Measurements from ENCODE around the gene RAMP1.

RAMP1 gene

GRCh38 chr2:237895544-237896506 lies 36.4 kb downstream of the RAMP1 start:
- no peak for DNase-seq (ENCODE audit: low read depth)

GRCh38 chr2:237896507-237896892 lies 37.1 kb downstream of the RAMP1 start:
- DNase-seq (ENCODE audit: low read depth) = no peak

DNA sequence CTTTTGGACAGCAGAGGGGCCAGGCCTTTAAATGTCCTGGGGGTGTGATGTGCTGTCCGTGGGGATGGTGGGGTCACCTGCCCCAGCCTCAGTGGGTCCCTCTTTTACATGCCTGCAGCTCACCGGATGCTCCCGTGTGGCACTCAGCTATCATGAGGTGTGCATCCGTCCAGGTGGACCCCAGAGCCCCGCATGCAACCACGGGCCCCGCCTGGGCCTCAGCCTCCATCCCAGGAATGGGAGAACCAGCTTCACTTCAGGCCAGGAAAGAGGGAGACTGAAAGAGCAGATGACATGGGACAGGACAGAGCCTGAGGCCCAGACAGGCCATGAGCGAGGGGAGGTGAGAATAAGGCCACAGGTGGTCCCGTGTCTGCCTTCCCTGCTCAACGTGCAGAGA lies 37.5 kb downstream of the RAMP1 start:
- DNase-seq (ENCODE audit: low read depth) = no peak

DNA sequence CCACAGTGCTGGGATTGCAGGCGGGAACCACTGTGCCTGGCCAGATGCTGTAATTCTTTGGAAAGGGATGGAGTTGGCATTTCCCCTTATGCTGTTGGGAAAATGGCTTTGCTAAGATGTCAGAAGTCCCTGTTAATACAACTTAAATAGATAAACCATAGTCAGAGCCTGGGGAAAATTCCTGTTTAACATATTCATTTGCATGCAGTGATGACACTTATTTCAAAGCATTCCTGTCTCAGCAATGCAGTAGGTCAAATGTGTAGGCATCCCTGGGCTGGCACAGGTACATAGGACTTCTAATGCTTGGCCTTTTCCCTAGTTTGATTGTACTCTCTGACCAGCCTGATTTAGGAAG lies 38.6 kb downstream of the RAMP1 start:
- no peak for DNase-seq (ENCODE audit: low read depth)

GRCh38 chr2:237900891-237901831 lies 41.7 kb downstream of the RAMP1 start:
- DNase-seq (ENCODE audit: low read depth) = no peak

- no peak for DNase-seq (ENCODE audit: low read depth)
Measured at GRCh38 chr2:237901932-237902850, 42.8 kb downstream of the RAMP1 start.

DNA sequence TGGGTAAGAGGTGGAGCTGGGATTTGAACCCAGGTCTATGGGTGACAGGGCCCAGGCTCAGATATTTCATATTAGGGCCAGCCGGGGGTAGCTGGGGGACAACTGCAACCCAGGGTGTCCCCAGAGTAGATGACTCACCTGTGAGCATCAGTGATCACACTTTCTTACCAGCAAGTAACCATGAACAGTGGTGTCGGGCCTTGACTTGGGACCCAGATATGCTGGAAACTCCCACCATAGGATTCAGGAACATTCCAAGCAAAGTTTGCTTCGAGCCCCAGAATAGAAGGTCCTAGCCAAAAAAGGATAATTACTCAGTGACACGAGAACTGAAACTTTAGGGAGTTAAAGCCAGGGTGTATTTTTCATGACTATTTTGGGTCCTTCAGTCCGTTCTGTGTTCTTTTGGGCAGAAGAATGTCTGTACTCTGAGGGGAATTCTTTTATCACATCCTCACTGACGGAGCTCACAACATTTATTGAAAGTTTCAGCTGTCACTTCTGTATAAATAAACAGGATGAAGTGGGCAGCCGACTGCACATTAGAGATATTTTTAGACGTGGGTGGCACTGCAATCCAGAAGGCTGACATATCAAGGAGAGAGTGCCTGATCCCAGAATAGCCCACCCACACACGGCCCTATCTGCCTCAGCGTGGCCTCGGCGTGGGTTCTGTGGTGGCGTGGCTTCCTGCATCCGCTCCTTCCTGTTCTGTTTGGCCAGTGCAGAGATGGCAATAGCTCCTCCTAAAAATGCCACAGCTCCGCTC lies 45.6 kb downstream of the RAMP1 start:
- DNase-seq (ENCODE audit: low read depth) = no peak

DNA sequence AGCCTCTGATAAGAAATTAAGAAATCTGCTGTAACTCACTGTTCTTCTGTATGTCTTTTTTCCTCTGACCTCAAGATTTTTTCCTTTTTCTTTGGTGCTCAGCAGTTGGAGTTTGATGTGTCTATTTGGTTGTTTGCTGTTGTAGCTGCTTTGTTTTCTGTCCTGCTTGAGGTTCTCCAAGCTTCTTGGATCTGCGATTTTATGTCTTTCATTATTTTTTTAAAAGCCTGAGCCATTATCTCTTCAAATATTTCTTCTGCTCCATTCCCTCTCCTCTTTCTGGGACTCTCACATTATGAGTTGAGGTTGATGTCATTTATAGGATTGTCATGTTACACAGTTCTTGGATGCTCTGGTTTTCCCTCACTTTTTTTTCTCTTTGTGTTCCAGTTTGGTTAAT lies 47.7 kb downstream of the RAMP1 start:
- DNase-seq (ENCODE audit: low read depth) = no peak

DNA sequence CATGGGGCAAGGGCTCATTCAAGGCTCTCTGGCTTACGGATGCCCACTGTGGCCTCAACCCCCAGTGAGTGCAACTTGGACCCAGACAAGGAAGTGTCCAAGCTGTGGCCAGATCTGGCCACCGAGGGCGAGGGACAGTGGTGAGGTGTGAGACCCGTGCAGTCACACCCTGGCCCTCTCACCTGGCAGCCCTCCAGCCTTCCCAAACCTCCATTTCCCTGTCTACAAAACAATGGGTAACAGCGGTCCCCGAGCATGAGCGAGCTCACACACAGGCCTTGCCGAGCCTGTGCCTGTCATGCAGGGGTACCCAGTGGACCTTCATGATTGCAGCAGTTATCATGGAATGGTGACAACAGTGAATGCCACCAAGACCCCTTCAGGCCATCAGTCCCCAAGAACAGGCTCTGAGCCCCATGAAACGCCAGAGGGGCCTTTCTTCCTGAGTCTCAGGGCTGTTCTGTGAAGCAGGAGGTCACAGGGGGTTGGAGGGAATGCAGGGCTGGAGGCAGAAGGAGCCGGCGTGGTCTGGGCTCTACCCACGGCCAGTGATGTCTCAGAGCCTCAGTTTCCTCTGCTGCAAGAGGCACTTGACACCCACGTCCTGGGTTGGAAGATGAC lies 49.8 kb downstream of the RAMP1 start:
- DNase-seq (ENCODE audit: low read depth) = no peak

GRCh38 chr2:237909801-237910475 lies 50.5 kb downstream of the RAMP1 start:
- no peak for DNase-seq (ENCODE audit: low read depth)

DNA sequence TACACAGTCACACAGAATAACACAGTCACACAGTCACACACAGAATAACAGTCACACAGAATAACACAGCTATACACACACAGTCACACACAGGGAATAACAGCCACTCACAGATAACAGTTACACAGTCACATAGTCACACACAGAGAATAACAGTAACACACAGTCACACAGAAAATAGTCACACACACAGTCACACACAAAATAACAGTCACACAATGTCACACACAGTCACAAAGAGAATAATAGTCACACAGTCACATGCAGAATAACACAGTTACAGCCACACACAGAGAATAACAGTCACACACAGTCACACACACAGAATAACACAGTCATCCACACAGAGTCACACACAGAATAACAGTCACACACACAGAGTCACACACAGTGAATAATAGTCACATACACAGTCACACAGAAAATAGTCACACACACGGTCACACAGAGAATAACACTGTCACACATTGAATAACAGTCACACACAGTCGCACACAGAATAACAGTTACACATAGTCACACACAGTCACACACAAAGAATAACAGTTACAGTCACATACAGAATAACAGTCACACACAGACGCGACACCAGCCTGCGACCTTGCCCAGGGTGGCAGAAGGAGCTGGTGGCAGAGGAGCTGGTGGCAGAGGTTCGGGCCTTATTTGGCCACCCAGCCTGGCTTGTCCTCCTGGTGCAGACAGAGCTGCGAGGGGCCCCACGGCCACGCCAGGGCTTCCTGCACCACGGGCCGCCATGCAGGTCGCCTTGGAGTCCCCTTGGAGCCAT lies 51.3 kb downstream of the RAMP1 start:
- no peak for DNase-seq (ENCODE audit: low read depth)

DNA sequence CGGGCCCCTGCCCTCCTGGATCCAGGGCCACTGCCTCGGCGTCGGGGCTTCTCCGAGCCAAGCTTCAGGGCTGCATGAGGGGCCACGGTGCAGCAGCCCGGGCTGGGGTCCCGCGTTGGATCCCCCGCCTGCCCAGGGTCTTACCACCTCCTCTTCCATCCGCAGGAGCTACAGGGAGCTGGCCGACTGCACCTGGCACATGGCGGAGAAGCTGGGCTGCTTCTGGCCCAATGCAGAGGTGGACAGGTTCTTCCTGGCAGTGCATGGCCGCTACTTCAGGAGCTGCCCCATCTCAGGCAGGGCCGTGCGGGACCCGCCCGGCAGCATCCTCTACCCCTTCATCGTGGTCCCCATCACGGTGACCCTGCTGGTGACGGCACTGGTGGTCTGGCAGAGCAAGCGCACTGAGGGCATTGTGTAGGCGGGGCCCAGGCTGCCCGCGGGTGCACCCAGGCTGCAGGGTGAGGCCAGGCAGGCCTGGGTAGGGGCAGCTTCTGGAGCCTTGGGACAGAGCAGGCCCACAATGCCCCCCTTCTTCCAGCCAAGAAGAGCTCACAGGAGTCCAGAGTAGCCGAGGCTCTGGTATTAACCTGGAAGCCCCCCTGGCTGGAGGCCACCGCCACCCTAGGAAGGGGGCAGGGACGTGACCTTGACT lies 52.1 kb downstream of the RAMP1 start:
- no peak for DNase-seq (ENCODE audit: low read depth)

DNA sequence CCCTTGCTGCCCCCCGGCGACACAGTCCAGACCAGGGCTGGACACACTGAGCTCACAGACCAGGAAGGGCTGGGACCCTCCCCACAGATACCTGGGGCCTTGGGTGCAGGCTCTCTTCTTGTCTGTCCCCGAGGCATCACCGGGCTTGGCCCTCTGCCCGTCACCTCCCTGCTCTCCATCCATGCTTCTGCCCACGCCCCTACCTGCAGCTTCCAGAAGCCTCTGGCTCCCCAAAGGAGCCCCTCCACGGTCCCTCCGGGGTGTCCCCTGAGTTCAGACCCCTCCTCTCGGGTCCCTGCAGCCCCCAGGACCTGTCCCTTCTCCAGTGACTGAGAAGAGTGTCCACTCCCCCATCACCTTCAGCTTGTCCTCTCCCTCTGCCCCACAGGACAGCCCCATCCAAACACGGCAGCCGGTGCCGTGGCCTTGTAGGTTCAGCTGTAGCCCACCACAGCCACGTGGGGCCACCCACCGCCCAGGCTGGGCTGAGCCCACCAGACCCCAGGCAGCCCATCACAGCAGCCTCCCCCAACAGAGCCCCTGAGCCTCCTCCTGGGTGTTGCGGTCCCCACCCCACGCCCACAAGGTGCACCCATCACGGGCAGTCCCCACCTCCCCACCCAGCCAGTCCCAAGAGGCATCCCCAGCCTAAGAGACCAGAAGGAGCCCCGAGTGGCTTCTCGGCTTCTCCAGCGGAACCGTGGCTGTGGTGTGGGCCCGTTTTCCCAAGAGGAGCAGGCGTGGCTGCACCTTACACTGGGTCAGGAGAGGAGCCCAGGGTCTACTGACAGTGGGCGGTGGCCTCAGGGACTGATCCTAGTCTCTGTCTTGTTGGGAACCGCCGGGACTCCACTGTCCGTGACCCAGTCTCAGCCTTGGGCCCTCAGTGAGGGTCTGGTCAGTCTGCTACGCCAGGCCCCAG lies 53.1 kb downstream of the RAMP1 start:
- DNase-seq (ENCODE audit: low read depth) = no peak

- no peak for DNase-seq (ENCODE audit: low read depth)
Measured at GRCh38 chr2:237913193-237913917, 53.9 kb downstream of the RAMP1 start.

DNA sequence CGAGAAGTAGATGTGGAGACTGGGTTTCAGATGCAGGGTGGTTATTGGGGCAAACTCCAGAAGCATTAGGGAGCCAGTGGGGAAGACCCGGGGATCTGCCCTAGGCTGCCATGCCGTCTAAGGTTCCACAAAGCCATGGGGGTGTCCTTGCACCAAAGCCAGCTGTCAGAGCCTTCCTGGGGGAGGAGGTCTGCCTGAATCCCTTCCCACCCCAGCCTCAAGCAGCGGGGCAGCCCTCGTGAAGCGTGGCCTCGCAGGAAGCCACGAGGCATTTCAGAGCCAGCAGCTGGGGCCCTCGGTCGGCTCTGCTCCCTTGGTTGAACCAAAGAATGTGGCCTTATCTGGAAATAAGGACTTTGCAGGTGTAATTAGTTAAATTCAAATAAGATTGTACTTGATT lies 56.2 kb downstream of the RAMP1 start:
- DNase-seq (ENCODE audit: low read depth) = no peak

- no peak for DNase-seq (ENCODE audit: low read depth)
Measured at GRCh38 chr2:237916296-237916695, 56.9 kb downstream of the RAMP1 start.
